Activated T-cell treated with anti-CD3 and anti-CD28 coated beads, Interleukin-2, amount 50 U/mL, for 48 hours (primary cell): ENCODE data around the gene DEF6.

ENCODE experiments used
- DNase-seq, 2 experiments: peaks; one replicate each; pipeline ENCODE4 v3.0.0-alpha.2; 2020

Gene DEF6, protein sequence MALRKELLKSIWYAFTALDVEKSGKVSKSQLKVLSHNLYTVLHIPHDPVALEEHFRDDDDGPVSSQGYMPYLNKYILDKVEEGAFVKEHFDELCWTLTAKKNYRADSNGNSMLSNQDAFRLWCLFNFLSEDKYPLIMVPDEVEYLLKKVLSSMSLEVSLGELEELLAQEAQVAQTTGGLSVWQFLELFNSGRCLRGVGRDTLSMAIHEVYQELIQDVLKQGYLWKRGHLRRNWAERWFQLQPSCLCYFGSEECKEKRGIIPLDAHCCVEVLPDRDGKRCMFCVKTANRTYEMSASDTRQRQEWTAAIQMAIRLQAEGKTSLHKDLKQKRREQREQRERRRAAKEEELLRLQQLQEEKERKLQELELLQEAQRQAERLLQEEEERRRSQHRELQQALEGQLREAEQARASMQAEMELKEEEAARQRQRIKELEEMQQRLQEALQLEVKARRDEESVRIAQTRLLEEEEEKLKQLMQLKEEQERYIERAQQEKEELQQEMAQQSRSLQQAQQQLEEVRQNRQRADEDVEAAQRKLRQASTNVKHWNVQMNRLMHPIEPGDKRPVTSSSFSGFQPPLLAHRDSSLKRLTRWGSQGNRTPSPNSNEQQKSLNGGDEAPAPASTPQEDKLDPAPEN

DNA sequence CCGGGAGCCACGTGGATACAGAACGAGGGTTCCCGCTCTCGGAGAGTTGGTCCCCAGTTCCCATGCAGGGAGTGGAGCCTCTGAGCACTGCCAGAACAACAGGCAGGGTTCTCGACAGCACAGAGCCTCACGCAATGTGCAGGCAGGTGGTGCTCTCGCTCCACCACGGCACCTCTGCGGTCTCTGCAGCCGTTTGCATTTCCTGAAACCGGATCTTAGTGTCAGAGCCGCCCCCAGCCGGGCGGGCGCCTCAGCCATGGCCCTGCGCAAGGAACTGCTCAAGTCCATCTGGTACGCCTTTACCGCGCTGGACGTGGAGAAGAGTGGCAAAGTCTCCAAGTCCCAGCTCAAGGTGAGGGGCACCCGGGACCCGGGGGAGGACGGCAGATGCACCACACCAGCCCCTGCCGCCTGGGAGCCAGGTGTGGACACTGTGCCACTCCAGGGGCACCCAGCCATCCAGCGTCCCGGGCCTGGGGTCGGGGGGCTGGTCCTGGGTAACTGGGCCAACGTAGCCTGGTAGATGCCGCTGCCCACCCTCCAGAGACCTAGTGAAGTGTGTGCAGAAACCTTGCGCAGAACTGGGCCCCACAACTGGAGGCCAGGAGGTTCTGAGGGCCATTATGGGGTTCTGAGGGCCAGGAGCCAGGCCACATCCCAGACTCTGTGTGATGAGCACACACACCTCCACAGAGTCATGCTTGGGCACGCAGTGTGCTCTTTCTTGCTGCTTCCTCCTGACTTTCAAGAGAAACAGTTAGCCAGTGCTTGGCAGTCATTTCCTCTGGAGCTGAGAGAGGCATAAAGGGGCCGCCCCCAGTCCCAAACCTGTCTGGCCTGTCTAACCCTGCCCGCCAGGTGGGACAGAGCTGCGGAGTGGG, at the start of gene DEF6:
DEF6 (plus strand) TSS at position 218 of the 881 bp plus-strand sequence; CDS start at position 257, 39 bp downstream.
- peak; percentile 89 to 92 for DNase-seq

DNA sequence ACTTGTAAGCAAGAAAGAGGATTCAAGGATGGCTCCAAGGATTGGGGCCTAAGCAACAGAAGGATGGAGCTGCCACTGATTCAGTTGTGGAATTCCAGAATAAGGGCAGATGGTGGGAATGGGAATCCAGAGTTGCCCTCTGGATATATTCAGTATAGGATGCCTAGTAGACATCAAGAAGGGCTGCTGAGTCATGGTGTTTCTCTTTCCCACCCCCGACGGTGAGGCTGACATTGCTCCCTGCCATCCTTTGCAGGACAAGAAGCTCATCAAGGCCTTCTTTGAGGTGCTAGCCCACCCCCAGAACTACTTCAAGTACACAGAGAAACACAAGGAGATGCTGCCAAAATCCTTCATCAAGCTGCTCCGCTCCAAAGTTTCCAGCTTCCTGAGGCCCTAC, 49.3 kb upstream of the DEF6 start:
- DNase-seq: no peak

DNA sequence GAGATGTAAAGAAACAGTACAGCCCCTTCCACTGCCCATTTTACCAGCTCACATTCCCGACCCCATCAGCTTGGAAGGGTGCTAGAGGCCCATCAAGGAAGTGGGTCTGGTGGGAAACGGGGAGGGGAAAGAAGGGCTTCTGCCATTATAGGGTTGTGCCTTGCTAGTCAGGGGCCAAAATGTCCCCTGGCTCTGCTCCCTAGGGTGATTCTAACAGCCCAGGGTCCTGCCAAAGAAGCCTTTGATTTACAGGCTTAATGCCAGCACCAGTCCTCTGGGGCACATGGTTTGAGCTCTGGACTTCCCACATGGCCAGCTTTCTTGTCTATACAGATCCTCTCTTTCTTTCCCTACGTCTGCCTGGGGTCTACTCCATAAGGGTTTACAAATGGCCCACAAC, 48.7 kb upstream of the DEF6 start:
- DNase-seq: no peak

DNA sequence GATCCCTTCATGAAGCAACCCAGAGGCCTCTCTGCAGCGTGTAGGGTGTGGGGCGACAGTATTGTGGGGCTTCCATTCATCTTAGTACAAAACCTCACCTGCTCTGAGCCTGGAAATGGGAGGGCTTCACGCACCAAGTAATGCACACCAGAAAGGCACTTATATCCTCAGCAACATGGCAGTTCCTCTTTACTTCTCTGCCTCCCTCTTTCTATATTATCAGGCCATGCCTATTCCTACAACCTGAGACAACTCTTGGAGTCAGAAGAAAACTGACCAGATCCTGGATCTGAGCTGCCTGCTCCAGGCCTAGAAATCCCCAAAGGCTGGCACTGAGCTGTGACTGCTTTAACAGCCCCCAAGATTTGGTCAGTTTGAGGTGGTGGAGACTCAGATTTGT, 45.7 kb upstream of the DEF6 start:
- DNase-seq: no peak

DNA sequence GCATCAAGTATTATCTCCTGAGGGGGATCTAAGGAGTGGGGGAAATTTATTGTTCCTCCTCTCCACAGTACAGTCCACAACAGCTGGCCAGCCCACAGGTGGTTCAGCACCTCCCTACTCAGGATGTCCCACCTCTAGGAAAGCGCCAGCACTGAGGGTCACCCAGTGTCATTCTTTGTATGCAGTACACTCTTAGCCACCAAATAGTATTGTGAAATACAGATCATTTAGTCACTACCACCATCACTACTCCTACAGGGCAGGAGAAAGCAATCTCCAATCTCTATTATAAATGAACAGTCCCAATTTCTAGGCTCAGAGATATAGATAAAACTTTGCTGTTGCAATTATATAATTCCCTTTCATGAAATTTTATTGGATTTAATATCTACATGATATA, 44.4 kb upstream of the DEF6 start:
- DNase-seq: no peak

DNA sequence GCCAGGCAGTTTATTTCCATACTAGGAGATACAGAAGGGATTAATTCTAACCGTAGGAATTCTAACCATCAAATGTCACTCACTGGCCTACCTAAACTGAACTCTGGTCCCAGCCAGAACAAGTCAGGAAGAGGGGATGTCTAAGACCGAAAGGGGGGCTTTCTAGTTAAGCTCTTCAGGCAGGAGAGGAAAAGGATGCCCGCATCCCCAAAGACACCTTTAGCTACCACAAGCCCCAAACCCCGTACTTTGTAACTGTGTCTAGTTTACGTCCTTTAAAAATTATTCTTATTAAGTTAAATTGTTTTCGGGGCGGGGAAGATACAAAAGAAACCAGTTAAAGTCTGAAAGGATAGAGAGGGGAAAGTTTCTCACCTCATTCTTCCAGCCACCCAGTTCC, 39.3 kb upstream of the DEF6 start:
- no peak for DNase-seq

DNA sequence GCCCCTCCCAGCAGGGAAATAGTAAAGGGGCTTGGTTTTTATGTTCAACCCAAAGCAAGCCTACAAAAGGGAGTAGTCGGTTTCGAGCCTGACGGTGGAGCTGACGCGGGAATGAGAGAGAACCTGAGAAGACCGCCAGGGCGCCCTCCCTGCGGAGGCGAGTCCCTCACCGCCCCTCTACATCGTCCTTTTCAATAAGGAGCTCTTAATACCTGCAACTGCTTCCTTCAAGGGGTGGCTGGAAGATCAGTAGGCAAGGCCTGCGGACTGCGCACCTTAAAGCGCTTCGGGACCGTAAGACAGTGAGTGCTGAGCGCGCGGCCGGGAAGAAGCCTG, 38.8 kb upstream of the DEF6 start:
- DNase-seq: no peak

DNA sequence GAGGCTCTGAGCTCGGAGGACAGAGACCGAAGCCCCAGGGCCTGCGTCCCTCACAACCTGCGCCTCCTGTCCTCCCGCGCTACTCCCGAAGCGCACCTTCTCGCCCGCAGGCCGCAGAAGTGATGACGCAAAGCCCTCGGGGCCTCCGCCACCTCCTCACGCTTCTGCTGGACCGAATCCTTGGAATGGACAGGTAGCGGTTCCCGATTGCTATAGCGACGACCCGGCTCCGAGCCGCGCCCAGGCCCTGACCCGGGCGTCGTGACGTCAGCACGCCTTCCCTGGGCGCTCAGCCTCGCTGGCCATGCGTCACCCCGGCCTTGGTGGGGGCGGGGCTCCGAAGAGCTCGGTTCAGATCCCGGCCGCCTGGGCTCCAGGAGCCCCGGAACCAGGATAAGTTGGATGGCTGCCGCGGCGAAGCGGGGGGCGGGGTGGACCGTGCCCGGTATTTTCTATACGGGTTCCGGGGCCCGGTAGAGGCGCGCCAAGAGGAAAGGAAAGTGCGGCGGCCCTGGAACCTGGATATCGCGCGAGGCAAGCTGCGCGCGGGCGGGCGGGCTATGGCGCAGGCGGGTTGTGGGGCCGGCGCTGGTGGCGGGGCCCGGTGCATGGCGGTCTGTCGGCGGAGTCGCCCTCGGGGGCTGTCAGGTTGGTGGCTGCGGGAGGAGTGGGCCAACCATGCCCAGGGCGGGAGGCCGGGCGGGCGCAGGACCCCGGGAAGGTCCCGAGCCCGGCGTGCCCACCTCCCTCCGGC, 38.2 kb upstream of the DEF6 start, which contains the start of gene ZNF76:
ZNF76 (plus strand) TSS at position 542 of the 754 bp plus-strand sequence. CDS start 21,417 bp downstream, outside the sequence.
- DNase-seq: peak; percentile 92 to 94

DNA sequence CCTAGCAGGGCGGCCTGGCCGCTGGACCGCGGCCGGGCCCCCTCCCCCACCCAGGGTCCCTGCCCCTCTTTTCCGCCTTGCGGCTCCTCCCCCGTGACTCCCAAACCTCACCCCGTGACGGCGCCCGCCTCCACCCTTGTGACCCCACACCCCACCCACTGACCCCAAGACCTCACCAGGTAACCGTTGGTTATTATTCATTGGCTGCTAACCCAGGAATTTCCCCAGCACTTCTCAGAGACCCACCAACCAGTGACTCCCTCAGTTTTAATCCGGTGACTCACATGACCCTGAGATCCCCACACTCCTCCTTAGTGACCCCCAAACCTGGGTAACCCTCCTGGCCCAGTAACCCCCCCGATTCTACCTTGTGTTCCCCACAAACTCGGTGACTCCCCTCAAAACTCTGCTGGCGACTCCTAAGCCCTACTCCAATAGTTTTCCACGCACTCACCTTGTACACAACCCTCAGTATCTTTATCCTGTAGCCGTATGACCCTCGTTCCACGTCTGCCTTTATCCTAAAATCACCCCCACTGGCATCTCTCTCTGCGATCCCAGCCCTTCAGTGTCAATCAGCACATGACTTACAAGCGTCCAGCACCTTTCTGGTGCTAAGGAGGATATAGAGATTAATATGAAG, 37.5 kb upstream of the DEF6 start:
- peak; percentile 77 to 78 for DNase-seq

DNA sequence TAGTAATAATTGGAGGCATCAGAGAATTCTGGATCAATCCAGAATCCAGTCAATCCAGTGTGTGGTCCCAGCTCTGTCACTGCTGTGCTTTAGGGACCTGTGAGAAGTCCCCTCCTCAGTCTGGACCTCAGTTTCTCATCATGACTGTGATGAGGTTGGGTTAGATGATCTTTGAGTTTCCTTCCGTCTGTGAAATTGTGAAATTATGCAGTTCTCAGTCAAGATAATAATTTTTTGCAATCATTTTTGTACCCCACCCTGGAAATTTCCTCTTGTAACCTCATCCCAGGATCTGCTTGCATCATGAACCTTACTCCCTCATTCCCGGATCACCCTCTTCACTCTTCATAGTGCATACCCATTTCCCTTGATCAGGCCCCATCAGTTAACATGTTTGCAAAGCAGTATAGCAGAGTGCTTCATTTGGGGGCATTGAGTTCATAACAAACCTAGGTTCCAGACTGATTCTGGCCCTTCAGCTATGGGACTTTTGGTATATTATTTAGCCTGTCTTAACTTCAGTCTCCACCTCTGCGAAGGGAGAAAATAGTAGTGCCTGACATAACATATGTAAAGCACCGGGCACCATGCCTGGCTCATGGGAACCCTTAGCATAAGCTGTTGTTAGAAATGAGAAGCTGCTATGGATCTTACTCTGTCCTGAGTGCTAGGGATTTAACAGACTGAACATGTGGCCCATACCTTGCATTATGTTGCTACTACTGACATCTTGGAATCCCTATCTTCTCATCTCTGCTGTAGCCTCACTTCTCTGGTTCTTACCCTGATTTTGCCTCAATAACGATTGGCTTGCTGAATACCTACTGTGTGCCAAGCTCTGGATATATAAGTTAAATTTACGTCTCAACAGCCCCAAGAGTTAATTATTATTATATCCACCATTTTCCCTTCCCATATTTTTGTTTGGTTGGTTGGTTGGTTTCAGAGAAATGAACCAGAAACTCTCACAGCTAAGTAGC, 36.7 kb upstream of the DEF6 start:
- no peak for DNase-seq

DNA sequence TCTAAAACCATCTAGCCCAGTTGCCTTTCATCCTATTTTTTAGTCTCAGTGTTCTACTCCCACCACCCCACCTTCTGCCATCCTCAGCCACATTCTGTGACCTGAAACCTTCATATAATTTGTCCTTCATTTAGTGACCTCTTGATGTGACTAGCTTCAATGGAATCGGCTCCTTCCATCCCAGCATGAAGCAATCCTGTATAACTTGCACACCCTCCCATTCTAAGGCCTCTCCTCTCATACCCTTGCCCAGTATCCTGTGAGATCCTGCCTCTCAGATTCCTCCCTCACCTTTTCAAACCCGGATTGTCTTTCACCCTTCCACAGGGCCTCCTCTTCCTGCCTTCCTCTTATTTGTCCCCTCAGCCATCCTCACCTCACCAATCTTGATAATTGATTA, 35.0 kb upstream of the DEF6 start:
- DNase-seq: no peak

DNA sequence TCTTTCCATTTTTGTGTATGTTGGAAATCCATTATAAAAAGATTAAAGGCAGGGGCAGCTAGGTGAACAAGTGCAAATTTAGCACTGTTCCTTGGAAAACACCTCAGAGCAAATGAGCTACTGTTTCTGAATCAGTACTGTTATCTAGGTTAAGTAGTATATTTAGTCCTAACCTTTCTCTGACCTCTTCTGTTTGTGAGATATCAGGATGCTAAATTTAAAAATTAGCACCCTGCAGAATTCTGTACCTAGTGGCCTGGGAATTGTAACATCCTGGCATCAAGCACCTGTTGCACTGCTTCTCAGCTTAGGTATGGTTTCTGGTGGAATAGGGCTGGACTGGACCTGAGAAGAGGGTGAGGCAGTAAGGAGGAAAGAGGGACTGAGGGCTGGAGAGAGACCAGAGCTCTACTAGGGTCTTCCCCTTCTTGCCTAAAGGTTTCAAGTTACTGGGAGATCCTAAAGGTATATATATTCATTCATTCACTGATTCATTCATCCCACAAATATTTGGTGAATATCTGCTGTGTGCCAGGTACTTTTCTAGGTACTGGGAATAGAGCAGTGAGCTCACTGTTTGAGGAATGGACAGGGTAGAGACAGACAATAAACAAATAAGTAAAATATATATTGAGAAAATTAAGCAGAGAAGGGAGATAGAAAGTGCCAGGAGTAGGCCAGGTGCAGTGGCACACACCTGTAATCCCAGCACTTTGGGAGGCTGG, 32.9 kb upstream of the DEF6 start:
- no peak for DNase-seq

DNA sequence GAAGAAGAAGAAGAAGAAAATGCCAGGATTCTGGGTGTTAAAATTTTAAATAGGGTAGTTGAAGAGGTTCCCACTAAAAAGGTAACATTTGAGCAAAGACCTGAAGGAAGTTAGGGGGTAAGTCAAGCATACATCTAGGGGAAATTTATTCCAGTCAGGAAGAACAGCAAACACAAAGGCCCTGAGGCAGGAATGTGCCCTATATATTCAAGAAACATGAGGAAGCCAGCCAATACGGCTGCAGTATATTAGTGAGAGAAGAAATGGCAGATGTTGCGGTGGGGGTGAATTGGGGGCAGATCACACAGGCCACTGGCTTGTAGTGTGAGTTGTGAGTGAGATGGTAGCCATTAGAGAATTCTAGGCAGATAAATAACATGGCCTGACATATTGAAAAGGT, 32.1 kb upstream of the DEF6 start:
- no peak for DNase-seq

DNA sequence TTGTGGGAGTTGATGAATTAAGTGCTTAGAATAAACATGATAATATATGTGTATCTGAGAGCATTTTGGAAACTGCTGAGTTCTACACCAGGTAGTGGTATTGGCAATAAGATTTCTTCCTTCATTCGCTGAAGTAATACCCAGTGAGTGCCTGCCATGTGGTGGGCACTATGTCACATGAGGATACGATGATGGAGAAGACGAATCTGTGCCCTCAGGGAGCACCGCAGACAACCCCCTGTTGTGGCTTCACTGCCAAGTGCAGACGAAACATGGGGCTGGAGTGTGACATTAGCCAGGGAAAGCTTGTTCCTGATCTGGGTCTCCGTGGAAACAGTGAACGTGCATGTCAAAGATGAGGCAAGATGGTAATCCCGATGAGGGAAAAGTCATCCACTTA, 30.2 kb upstream of the DEF6 start:
- DNase-seq: no peak

DNA sequence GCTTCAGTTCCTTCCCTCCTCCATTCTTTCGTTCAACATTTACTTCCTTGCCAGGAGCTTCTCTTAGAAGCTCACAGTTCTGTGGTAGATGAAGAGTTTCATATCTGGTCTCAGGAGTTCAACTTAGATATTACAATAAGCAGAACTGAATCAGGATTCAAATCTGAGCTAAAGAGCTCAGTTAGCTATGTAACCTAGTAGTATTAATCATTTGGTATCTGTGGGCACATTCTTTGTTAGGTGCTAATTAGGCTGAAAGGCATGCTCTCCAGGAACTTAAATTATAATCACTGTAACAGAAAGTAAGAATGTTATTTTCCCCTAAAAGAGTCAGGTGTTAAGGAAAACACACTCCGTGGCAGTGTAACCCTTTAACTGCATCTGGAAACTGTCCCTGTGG, 29.7 kb upstream of the DEF6 start:
- no peak for DNase-seq

DNA sequence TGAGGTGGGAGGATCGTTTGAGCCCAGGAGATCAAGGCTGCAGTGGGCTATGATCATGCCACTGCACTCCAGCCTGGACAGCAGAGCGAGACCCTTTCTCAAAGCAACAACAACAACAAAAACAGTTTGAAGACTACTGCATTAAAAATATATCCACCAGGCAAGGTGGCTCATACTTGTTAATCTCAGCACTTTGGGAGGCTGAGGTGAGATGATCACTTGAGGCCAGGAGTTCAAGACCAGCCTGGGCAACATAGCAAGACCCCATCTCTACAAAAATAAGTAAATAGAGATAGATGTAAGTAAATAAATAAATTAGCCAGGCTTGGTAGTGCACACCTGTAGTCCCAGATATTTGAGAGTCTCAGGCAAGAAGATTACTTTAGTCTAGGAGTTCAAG, 25.6 kb upstream of the DEF6 start:
- DNase-seq: no peak

DNA sequence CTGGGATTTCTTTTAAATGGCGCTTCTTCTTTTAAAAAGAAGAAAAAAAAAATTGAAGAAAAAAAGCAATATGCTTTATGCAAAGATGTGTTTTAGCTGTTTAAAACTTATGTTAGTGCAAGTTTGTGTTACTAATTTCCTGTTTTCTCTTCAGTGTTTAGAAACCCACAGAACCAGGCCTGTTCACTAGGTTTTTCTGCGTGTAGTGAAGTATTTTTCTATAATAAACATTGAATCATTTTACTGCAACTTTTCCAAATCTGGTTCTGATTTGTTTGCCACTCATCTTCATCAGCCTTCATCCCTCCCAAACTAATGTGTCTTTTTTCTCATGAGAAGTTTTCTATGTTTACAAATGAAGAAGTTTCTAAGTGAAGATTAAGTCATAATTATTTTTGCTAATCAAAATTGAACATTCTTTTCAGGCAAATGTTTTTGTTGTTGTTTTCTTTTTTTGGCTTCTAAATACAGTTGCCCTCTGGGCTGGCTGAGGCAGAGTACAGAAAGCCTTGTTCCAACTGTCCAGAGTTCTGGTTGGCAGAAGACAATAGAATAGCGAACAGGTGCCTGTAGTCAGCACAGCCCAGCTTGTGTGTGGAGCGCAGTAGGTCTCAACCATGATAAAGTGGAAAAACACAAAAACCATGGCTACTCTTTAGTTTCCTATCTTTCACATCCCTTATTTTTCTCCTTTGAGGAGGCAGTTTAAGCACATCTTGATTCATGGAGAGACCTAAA, 23.6 kb upstream of the DEF6 start:
- DNase-seq: no peak

DNA sequence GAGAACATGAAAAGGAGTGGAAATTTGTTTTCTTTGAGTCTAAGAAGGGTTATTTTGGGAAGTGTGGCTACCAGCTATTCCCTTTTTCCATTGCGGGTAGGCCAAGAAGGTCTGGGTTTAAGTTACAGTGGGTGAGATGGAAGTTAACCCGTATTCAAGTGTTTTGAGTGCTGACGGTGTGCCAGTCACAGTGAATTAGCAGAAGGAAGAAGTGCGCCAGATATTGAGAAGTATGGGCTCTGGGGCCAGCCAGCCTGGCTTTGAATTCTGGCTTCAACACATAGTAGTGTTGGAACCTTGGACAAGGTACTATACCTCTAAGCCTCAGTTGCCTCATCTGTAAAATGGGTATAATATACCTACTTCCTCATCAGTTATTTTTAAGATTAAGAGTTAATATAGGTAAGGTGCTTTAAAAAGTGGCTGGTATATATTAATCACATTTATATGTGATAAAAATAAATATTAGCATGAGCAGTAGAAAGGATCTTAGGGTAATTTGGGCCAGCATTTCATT, 21.8 kb upstream of the DEF6 start:
- DNase-seq: no peak

DNA sequence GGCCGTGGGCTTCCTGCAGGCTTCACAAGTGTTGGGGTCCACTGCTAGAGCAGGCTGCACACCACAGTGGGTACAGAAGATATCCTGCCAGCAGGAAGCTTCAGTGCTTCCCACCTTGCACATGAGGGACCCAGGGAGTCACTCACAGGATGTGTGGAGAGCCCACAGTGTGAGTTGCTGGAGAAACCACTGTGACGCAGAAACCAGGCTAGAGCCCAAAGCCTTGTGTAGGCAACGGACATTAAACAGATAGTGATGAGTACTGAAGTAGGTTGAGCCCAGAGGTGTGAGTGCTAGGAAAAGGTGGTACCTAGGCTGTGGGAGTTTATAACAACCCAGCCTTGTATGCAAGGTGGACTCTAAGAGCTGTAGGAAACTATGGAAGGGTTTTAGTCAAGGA, 18.9 kb upstream of the DEF6 start:
- no peak for DNase-seq
